ENCODE results near the gene SPRY4.

Gene SPRY4

GRCh38 chr5:142322747-142323479 lies 1.9 kb downstream of the SPRY4 start:
- TF ChIP-seq POLR2AphosphoS5 (IDR thresholded peaks at IDR 0.05; ENCODE audit: low read depth) = no peak
- Histone ChIP-seq H3K4me3 (replicated peaks; ENCODE audit: insufficient read depth, low read length) (no peak overlapping the region; the same call in 1 of the 2 replicates), H3K27me3 (ENCODE audit: insufficient read depth, poor library complexity, severe bottlenecking) (peaks cover 28% of the 10 kb centered on the region), H3K27ac (replicated peaks) (no peak overlapping the region)
- DNase-seq (ENCODE audit: low read depth in 1 of 2, low spot score in 1 of 2) = peak in 1 of 2 experiments; percentile 34

GRCh38 chr5:142322403-142322746 lies 2.4 kb downstream of the SPRY4 start:
- no peak for DNase-seq (ENCODE audit: low read depth in 1 of 2, low spot score in 1 of 2)
- H3K27ac ChIP-seq (replicated peaks) = no peak overlapping the region
- TF ChIP-seq GABPA (IDR thresholded peaks at IDR 0.05; ENCODE audit: low read depth) (no peak), REST (IDR thresholded peaks at IDR 0.05; ENCODE audit: insufficient replicate concordance, low read depth) (no peak), SPI1 (IDR thresholded peaks at IDR 0.05; ENCODE audit: borderline replicate concordance, low read depth) (no peak), CTCF (IDR thresholded peaks at IDR 0.05; ENCODE audit: insufficient read depth, low read length) (no peak), POLR2AphosphoS5 (IDR thresholded peaks at IDR 0.05; ENCODE audit: low read depth) (no peak)
- no peak overlapping the region for H3K4me3 ChIP-seq (replicated peaks; ENCODE audit: insufficient read depth, low read length)
- H3K27me3 ChIP-seq (ENCODE audit: insufficient read depth, poor library complexity, severe bottlenecking) = peaks cover 24% of the 10 kb centered on the region

GRCh38 chr5:142320851-142321560 lies 3.8 kb downstream of the SPRY4 start:
- no peak overlapping the region for H3K27ac ChIP-seq (replicated peaks)
- DNase-seq (ENCODE audit: low read depth in 1 of 2, low spot score in 1 of 2) = peak in 1 of 2 experiments; percentile 60
- H3K27me3 ChIP-seq (ENCODE audit: insufficient read depth, poor library complexity, severe bottlenecking) = peaks cover 16% of the 10 kb centered on the region
- H3K4me3 ChIP-seq (replicated peaks; ENCODE audit: insufficient read depth, low read length) = no peak overlapping the region
- TF ChIP-seq POLR2AphosphoS5 (IDR thresholded peaks at IDR 0.05; ENCODE audit: low read depth) = no peak
- TF ChIP-seq SPI1 (IDR thresholded peaks at IDR 0.05; ENCODE audit: borderline replicate concordance, low read depth) = no peak; the same call in 1 of the 2 replicates
- no peak for TF ChIP-seq GABPA (IDR thresholded peaks at IDR 0.05; ENCODE audit: low read depth)
- TF ChIP-seq REST (IDR thresholded peaks at IDR 0.05; ENCODE audit: insufficient replicate concordance, low read depth) = no peak
- no peak for TF ChIP-seq CTCF (IDR thresholded peaks at IDR 0.05; ENCODE audit: insufficient read depth, low read length)

GRCh38 chr5:142320430-142320738 lies 4.4 kb downstream of the SPRY4 start:
- no peak for DNase-seq (ENCODE audit: low read depth in 1 of 2, low spot score in 1 of 2)
- Histone ChIP-seq H3K27me3 (ENCODE audit: insufficient read depth, poor library complexity, severe bottlenecking) (peaks cover 11% of the 10 kb centered on the region), H3K4me3 (replicated peaks; ENCODE audit: insufficient read depth, low read length) (no peak overlapping the region), H3K27ac (replicated peaks) (no peak overlapping the region)
- TF ChIP-seq GABPA (IDR thresholded peaks at IDR 0.05; ENCODE audit: low read depth) = no peak
- no peak for TF ChIP-seq REST (IDR thresholded peaks at IDR 0.05; ENCODE audit: insufficient replicate concordance, low read depth)
- no peak for TF ChIP-seq CTCF (IDR thresholded peaks at IDR 0.05; ENCODE audit: insufficient read depth, low read length)
- TF ChIP-seq SPI1 (IDR thresholded peaks at IDR 0.05; ENCODE audit: borderline replicate concordance, low read depth) = no peak
- TF ChIP-seq POLR2AphosphoS5 (IDR thresholded peaks at IDR 0.05; ENCODE audit: low read depth) = no peak
